ENCODE measurements around the gene ERBB4. TPM values are rescaled to one million over a fixed set of nuclear protein-coding genes. Genes with fewer than 3 reads are reported as not detected.

Gene ERBB4
- total RNA-seq, 4 donors from 2014 or later, result 0.26 to 13.3 (median 2.4) TPM

- no peaks in the 10 kb centered on the region for H3K36me3 ChIP-seq
- H3K4me1 ChIP-seq, result no peaks in the 10 kb centered on the region
- TF ChIP-seq CTCF (IDR thresholded peaks at IDR 0.05), result no peak
- TF ChIP-seq POLR2A (IDR thresholded peaks at IDR 0.05), result no peak
- no peaks in the 10 kb centered on the region for H3K9me3 ChIP-seq
- intact Hi-C loops (cut with DNase I; ENCODE audit: low total_unique reads), result no loop called here
- no peaks in the 10 kb centered on the region for H3K27me3 ChIP-seq
- H3K27ac ChIP-seq, result no peak overlapping the region
- no peak overlapping the region for H3K4me3 ChIP-seq
- no peak for DNase-seq
Observed at GRCh38 chr2:211994806-211995205, 543.8 kb downstream of the ERBB4 start.

- no peaks in the 10 kb centered on the region for H3K9me3 ChIP-seq
- H3K4me1 ChIP-seq, result no peaks in the 10 kb centered on the region
- no peak overlapping the region for H3K4me3 ChIP-seq
- no peak for TF ChIP-seq POLR2A (IDR thresholded peaks at IDR 0.05)
- TF ChIP-seq CTCF (IDR thresholded peaks at IDR 0.05), result no peak
- H3K27ac ChIP-seq, result no peak overlapping the region
- H3K27me3 ChIP-seq, result no peaks in the 10 kb centered on the region
- DNase-seq, result no peak
- no peaks in the 10 kb centered on the region for H3K36me3 ChIP-seq
- intact Hi-C loops (cut with DNase I; ENCODE audit: low total_unique reads), result no loop called here
Observed at GRCh38 chr2:211990335-211990734, 548.3 kb downstream of the ERBB4 start.

- Histone ChIP-seq H3K4me3 (no peak overlapping the region), H3K9me3 (no peaks in the 10 kb centered on the region), H3K27me3 (no peaks in the 10 kb centered on the region), H3K27ac (no peak overlapping the region), H3K4me1 (no peaks in the 10 kb centered on the region), H3K36me3 (no peaks in the 10 kb centered on the region)
- TF ChIP-seq CTCF (IDR thresholded peaks at IDR 0.05) (no peak), POLR2A (IDR thresholded peaks at IDR 0.05) (no peak)
- DNase-seq, result no peak
- intact Hi-C loops (cut with DNase I; ENCODE audit: low total_unique reads), result no loop called here
Observed at GRCh38 chr2:211986313-211986712, 552.3 kb downstream of the ERBB4 start.

GRCh38 chr2:211985393-211985792 lies 553.2 kb downstream of the ERBB4 start:
- Histone ChIP-seq H3K4me3 (no peak overlapping the region), H3K9me3 (no peaks in the 10 kb centered on the region), H3K27ac (no peak overlapping the region), H3K27me3 (no peaks in the 10 kb centered on the region), H3K36me3 (no peaks in the 10 kb centered on the region), H3K4me1 (no peaks in the 10 kb centered on the region)
- intact Hi-C loops (cut with DNase I; ENCODE audit: low total_unique reads), result no loop called here
- no peak for TF ChIP-seq POLR2A (IDR thresholded peaks at IDR 0.05)
- no peak for TF ChIP-seq CTCF (IDR thresholded peaks at IDR 0.05)
- no peak for DNase-seq

GRCh38 chr2:211982162-211982561 lies 556.4 kb downstream of the ERBB4 start:
- Histone ChIP-seq H3K36me3 (no peaks in the 10 kb centered on the region), H3K27me3 (no peaks in the 10 kb centered on the region), H3K4me3 (no peak overlapping the region), H3K9me3 (no peaks in the 10 kb centered on the region), H3K27ac (no peak overlapping the region), H3K4me1 (no peaks in the 10 kb centered on the region)
- TF ChIP-seq POLR2A (IDR thresholded peaks at IDR 0.05) (no peak), CTCF (IDR thresholded peaks at IDR 0.05) (no peak)
- DNase-seq, result no peak
- intact Hi-C loops (cut with DNase I; ENCODE audit: low total_unique reads), result no loop called here

All from uterus (tissue), 4 donors.